Esophagus squamous epithelium (tissue), 5 donors: ENCODE data around the gene C11orf98. TPM values are rescaled to one million over a fixed set of nuclear protein-coding genes. Genes with fewer than 3 reads are reported as not detected.

Source experiments
- DNase-seq: peaks from one replicate; lab custom pipeline; 2025; lab: John Stamatoyannopoulos, UW
- H3K27ac ChIP-seq, 4 donors: fragments of 200-600 bp; sonication (generic); one replicate each; pipeline ENCODE4 v1.5.1; 2016 to 2019; ENCODE audit warnings: mild to moderate bottlenecking in 1 of 4
- H3K27me3 ChIP-seq, 4 donors: fragments of 200-600 bp; sonication (generic); 1 replicate in 3 of 4; 2 replicates in 1 of 4; pipeline versions ENCODE4 v1.5.1 to v1.6.0; 2017 to 2021; ENCODE audit warnings: antibody characterized with exemption in 1 of 4
- H3K36me3 ChIP-seq, 3 donors: fragments of 200-600 bp; sonication (generic); one replicate each; pipeline ENCODE4 v1.5.1; 2016 to 2019
- H3K4me1 ChIP-seq, 3 donors: fragments of 200-600 bp; sonication (generic); one replicate each; pipeline ENCODE4 v1.5.1; 2017 to 2019
- H3K4me3 ChIP-seq, 4 donors: fragments of 200-600 bp; sonication (generic); 1 replicate in 3 of 4; 2 replicates in 1 of 4; pipeline ENCODE4 v1.5.1; 2016 to 2019; ENCODE audit warnings: mild to moderate bottlenecking in 2 of 4, moderate library complexity in 1 of 4
- H3K9me3 ChIP-seq, 3 donors: fragments of 200-600 bp; sonication (generic); one replicate each; pipeline ENCODE4 v1.5.1; 2016 to 2019
- POLR2A ChIP-seq, 4 donors: fragments of 450-650 bp; IDR thresholded peaks; one replicate each; pipeline ENCODE4 v1.6.1; 2017; ENCODE audit warnings: antibody characterized with exemption in 4 of 4, mild to moderate bottlenecking in 4 of 4, moderate library complexity in 3 of 4
- WGBS, 2 donors: methylation state at CpG; one replicate each; pipeline ENCODE4 v1.1.5; 2018; 5-methylcytosine and 5-hydroxymethylcytosine counted together
- intact Hi-C: fragments of 100-400 bp; cut with DNase I; formaldehyde crosslinking; loops from one replicate; pipeline ENCODE4 v1.15.0; 2022
- total RNA-seq, 4 donors: library from RNA; depleted of rRNA; stranded (reverse); fragments of >200 nt; gene quantifications; one replicate each; pipeline ENCODE4 v1.1.0, GENCODE V29; 2016
- TF ChIP-seq, protein P1 (sequence below), 6 experiments: fragments of 450-650 bp in 4 of 6; fragments of 200-600 bp in 2 of 6; sonication (generic) in 2 of 6; IDR thresholded peaks; one replicate each; pipeline ENCODE4 v1.5.1; 2016 to 2019; ENCODE audit warnings: antibody characterized with exemption in 6 of 6, mild to moderate bottlenecking in 4 of 6, moderate library complexity in 4 of 6
- donor health status: DM: yes; HTN: yes; CAD: no.

C11orf98 gene
- total RNA-seq, 4 donors from 2014 or later: 36.0 to 53.4 (median 43.6) TPM

GRCh38 chr11:62646825-62647608, 18.0 kb downstream of the C11orf98 start:
- Histone ChIP-seq H3K27me3 (no peaks in the 10 kb centered on the region), H3K27ac (peak overlapping the region in 3 of 4 donors; percentile 92 to 96 (median 94)), H3K9me3 (no peaks in the 10 kb centered on the region), H3K4me3 (peak overlapping the region in 2 of 4 donors; percentile 76 to 96), H3K36me3 (peaks cover 0 to 65% (median 30%) of the 10 kb centered on the region in 3 donors), H3K4me1 (peaks cover 23 to 53% (median 27%) of the 10 kb centered on the region in 3 donors)
- intact Hi-C loops: no loop called here
- no peak for DNase-seq
- TF ChIP-seq, protein P1, sequence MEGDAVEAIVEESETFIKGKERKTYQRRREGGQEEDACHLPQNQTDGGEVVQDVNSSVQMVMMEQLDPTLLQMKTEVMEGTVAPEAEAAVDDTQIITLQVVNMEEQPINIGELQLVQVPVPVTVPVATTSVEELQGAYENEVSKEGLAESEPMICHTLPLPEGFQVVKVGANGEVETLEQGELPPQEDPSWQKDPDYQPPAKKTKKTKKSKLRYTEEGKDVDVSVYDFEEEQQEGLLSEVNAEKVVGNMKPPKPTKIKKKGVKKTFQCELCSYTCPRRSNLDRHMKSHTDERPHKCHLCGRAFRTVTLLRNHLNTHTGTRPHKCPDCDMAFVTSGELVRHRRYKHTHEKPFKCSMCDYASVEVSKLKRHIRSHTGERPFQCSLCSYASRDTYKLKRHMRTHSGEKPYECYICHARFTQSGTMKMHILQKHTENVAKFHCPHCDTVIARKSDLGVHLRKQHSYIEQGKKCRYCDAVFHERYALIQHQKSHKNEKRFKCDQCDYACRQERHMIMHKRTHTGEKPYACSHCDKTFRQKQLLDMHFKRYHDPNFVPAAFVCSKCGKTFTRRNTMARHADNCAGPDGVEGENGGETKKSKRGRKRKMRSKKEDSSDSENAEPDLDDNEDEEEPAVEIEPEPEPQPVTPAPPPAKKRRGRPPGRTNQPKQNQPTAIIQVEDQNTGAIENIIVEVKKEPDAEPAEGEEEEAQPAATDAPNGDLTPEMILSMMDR (IDR thresholded peaks at IDR 0.05): no peak
- no peak for TF ChIP-seq POLR2A (IDR thresholded peaks at IDR 0.05)
- whole genome bisulfite sequencing, 2 donors: 8 to 57% methylated on average over 5 to 8 of the region's 32 CpGs

DNA sequence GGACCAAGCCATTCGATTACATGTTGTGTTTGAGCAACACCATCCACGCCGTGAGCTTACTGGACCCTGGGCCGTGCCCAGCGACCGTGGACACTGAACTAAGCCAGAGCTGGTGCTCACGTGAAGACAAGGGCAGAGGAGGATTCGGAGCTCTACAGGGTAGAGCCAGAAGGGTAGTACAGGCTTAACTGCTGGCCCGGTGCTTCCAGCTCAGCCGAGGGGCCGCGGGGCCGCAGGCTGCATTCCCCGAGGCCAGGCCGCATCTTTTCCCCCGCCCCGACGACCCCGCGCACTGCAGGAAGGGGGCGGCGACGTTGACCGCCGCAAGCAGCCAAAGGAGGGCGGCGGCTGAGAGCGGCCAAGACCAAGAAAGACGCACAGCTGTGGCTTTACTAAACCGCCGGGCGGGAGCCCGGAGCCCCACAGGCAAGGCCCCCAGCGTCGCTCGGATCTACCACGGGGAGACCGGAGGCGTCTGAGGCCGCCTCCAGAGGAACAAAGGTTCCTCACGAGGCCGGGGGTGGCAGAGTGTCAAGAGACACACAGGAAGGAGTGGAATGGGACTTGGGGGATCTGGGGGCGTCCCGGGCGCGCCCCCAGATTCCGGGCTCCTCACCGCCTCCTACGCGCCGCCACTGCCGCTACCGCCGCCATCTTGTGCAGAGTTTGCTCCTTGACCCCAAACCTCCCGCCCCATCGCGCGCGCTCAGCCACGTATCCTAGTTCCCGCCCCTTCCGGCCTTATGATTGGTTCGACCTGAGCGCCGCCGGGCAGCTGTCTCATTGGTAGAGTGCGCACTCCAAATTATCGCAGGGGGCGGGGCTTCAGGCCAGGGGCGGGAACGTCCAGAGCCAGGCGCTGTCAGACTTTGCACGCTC, 18.8 kb downstream of the C11orf98 start, which contains the start of gene GANAB:
Gene GANAB (minus strand): TSS at position 668 of the 879 bp plus-strand sequence. CDS start 14 bp downstream, at position 654.
- Histone ChIP-seq H3K27ac (peak within 1 kb of the TSS; percentile 92 to 96 (median 94)), H3K27me3 (no peaks in the 10 kb centered on the region), H3K4me3 (peak within 1 kb of the TSS; percentile 76 to 96 (median 94)), H3K36me3 (peaks cover 0 to 67% (median 30%) of the 10 kb centered on the region in 3 donors), H3K9me3 (no peaks in the 10 kb centered on the region), H3K4me1 (peaks cover 18 to 44% (median 20%) of the 10 kb centered on the region in 3 donors)
- TF ChIP-seq, protein P1 (IDR thresholded peaks at IDR 0.05): no peak
- peak in 3 of 4 donors; percentile 71 to 82 (median 74) for TF ChIP-seq POLR2A (IDR thresholded peaks at IDR 0.05)
- DNase-seq: peak; percentile 98
- intact Hi-C loops: no loop called here
- 0% methylated on average over 11 to 37 of the region's 73 CpGs for WGBS, 2 donors

DNA sequence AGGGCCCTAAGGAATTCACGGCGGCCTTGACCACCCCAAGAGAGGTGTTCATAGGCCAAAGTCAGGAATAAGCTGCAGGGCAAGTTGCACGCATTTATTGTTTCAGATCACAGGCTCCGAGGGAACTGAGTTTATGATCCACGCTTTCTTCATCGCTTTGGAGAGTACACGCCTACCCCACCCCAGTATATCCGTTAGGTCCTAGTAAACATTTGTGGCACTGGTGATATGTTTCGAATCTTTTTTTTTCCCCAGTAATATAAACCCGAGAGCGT, 19.4 kb downstream of the C11orf98 start:
- peaks cover 0 to 67% (median 30%) of the 10 kb centered on the region in 3 donors for H3K36me3 ChIP-seq
- TF ChIP-seq, protein P1 (IDR thresholded peaks at IDR 0.05): no peak
- TF ChIP-seq POLR2A (IDR thresholded peaks at IDR 0.05): no peak
- H3K9me3 ChIP-seq: no peaks in the 10 kb centered on the region
- WGBS, 2 donors: 13 to 15% methylated on average over 11 of the region's 11 CpGs
- peaks cover 18 to 39% (median 20%) of the 10 kb centered on the region in 3 donors for H3K4me1 ChIP-seq
- DNase-seq: no peak
- H3K4me3 ChIP-seq: peak overlapping the region; percentile 76 to 96 (median 94)
- intact Hi-C loops: no loop called here
- H3K27ac ChIP-seq: peak overlapping the region; percentile 92 to 96 (median 94)
- H3K27me3 ChIP-seq: no peaks in the 10 kb centered on the region

- Histone ChIP-seq H3K4me3 (no peak overlapping the region), H3K36me3 (peaks cover 0 to 61% (median 24%) of the 10 kb centered on the region in 3 donors), H3K9me3 (no peaks in the 10 kb centered on the region), H3K27me3 (no peaks in the 10 kb centered on the region), H3K27ac (no peak overlapping the region), H3K4me1 (peaks cover 18 to 43% (median 20%) of the 10 kb centered on the region in 3 donors)
- TF ChIP-seq, protein P1 (IDR thresholded peaks at IDR 0.05): no peak
- no peak for TF ChIP-seq POLR2A (IDR thresholded peaks at IDR 0.05)
- WGBS, 2 donors: 79 to 89% methylated on average over 6 of the region's 8 CpGs
- DNase-seq: no peak
- intact Hi-C loops: no loop called here
Measured at GRCh38 chr11:62644220-62644619, 20.8 kb downstream of the C11orf98 start.
